Astrocyte of the spinal cord (primary cell): ENCODE data around the gene ADGRV1.

Source experiments
- DNase-seq: peaks from one replicate; pipeline ENCODE4 v3.0.0; 2011; ENCODE audit warnings: low read depth, low spot score
- H3K4me3 ChIP-seq: 2 replicates; pipeline ENCODE4 v1.5.1; 2011; ENCODE audit warnings: low read depth, mild to moderate bottlenecking, low read length, moderate library complexity
- in situ Hi-C: cut with HindIII; loops from 2 replicates; pipeline ENCODE4 v1.10.0; 2017; ENCODE audit warnings: low sequenced_read_pairs
- TF ChIP-seq, protein P1 (sequence below): IDR thresholded peaks from 2 replicates; pipeline ENCODE4 v1.5.1; 2012; ENCODE audit warnings: low read depth, mild to moderate bottlenecking, low read length, inconsistent platforms

ADGRV1 gene

DNA sequence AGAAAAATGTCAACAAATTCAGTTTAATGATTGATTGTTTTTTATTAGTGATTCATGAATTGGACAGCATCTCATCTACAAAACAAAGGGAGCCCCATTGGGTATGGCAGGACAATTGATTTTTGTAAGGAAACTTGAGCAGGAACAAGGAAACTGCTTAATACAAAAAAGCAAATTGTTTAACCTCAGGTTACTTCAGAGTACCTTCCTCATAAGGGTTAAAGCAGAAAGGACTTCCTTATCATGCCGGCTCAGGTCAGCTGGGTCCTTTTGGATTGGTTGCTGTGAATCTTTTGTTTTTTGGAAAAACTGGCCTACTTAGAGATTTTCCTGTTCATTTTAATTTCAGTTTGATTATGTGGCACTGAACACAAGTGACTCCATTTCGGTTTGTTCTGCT, 612.7 kb downstream of the ADGRV1 start:
- TF ChIP-seq, protein P1, sequence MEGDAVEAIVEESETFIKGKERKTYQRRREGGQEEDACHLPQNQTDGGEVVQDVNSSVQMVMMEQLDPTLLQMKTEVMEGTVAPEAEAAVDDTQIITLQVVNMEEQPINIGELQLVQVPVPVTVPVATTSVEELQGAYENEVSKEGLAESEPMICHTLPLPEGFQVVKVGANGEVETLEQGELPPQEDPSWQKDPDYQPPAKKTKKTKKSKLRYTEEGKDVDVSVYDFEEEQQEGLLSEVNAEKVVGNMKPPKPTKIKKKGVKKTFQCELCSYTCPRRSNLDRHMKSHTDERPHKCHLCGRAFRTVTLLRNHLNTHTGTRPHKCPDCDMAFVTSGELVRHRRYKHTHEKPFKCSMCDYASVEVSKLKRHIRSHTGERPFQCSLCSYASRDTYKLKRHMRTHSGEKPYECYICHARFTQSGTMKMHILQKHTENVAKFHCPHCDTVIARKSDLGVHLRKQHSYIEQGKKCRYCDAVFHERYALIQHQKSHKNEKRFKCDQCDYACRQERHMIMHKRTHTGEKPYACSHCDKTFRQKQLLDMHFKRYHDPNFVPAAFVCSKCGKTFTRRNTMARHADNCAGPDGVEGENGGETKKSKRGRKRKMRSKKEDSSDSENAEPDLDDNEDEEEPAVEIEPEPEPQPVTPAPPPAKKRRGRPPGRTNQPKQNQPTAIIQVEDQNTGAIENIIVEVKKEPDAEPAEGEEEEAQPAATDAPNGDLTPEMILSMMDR: no peak
- H3K4me3 ChIP-seq: no peak overlapping the region
- no peak for DNase-seq
- in situ Hi-C loops: no loop called here

DNA sequence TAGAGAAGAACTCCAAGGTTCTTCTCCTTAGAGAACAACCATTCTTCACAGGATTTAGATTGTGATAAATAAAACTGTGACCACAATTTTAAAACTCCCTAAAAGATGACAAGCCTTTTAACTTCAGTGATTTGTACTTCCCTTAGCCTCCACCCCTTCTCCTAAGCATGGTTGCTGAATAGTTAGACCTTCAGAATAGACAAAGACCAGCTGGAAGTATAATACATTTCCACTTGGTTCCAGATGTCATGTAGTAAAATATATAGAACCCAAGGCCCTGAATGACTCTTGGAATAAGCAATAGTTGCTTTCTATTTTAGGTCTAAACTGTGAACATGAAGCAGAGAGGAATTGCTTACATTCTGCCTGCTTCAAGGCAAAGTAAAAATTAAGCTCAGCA, 615.8 kb downstream of the ADGRV1 start:
- no peak for DNase-seq
- TF ChIP-seq, protein P1: no peak
- in situ Hi-C loops: no loop called here
- H3K4me3 ChIP-seq: no peak overlapping the region

DNA sequence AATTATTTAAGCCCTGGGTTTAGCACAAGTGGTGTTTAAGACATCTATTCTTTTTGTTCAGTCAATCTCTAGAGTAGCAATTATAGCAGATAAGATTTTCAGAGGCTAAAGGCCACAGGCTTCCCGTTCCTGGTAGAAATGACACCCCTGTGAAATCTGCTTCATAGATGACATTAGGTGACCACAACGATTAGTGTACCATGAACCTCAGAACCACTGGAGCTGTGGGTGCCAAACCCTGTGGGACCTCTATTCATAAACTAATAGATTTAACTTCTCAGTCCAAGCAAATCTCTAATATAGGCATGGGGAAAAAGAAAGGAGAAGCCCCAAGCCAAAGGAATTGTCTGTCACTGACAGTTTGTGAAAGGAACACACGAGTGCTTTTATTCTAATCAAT, 617.1 kb downstream of the ADGRV1 start:
- DNase-seq: no peak
- no peak overlapping the region for H3K4me3 ChIP-seq
- in situ Hi-C loops: no loop called here
- TF ChIP-seq, protein P1: no peak

DNA sequence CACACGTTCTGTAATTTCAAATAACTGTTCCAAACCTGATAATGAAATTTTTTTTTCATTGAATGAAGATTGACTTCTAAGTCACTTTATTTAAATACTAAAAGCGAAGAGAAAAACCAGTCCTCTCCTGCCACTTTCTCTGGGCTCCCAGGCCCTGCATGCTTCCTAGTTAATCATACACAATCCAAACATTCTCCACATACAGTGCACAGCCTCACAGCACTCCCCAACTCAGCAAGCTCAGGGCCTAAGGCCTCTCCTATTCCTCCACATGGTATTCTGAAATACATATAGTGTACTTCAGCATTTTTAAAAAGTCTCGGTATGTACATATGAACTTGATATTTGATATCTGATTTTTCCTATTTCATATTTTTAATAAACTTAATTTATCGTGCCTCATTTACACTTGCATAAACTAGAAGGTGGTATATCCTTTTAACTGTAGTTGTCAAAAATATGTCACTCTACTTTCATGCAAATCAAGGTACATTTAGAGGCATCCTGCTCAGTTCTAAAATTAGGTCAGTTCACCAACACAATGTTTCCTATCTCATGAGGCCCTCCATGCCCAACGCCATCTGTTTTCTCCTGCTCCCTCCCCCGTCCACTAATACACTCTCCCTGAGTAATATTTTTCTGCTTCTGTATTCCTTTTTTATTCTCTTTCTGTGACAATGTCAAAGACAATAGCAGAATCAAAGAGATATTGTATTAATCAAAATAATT, 617.9 kb downstream of the ADGRV1 start:
- DNase-seq: peak; percentile 33
- in situ Hi-C loops: no loop called here
- TF ChIP-seq, protein P1: no peak
- H3K4me3 ChIP-seq: no peak overlapping the region

DNA sequence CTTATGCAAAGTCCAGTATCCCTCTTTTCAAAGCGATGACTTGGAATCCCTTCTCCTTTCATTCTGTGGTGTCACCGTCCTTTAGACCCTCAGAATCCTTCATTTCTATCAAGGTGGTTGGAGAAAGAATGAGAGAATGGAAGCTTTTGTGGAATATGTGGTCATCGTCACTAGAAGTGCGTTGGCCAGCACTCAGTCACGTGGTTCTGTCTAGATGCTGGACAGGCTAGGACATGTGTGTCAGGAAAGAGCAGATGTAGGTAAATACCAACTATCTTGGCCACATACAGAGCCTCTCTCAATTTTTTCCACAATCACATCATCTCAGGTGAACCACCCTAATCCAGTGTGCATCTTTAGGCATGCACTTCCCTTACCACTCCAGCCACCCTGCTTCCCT, 618.5 kb downstream of the ADGRV1 start:
- DNase-seq: no peak
- TF ChIP-seq, protein P1: no peak
- no peak overlapping the region for H3K4me3 ChIP-seq
- in situ Hi-C loops: no loop called here

DNA sequence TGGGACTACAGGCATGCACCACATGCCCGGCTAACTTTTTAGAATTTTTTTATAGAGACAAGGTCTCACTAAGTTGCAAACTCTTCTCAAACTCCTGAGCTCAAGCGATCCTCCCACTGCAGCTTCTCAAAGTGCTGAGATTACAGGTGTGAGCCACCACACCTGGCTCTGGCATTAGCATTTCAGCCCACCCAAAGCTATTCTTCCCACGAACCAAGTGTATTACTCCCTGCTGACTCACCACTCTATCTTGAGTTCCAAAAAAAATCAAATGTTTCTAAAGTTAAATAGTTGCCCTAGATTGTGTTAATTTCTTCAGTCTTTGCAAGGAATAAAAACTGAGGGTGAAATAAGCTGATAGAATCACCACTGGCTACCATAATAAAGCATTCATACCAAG, 619.0 kb downstream of the ADGRV1 start:
- no peak overlapping the region for H3K4me3 ChIP-seq
- DNase-seq: no peak
- in situ Hi-C loops: no loop called here
- TF ChIP-seq, protein P1: no peak
